ENCODE results near the gene COL4A2. TPM values are rescaled to one million over a fixed set of nuclear protein-coding genes. Genes with fewer than 3 reads are reported as not detected.

The COL4A2 gene
- total RNA-seq, 1 donor from 2014 or later = 159 TPM

GRCh38 chr13:110518226-110518525, 211.1 kb downstream of the COL4A2 start:
- peaks cover 3% of the 10 kb centered on the region for H3K27me3 Mint-ChIP-seq (ENCODE audit: low read depth)
- TF ChIP-seq CTCF (conservative IDR thresholded peaks at IDR 0.05) = no peak
- no peak overlapping the region for H3K27ac Mint-ChIP-seq (ENCODE audit: unreplicated experiment)
- H3K9me3 Mint-ChIP-seq = no peaks in the 10 kb centered on the region
- DNase-seq (ENCODE audit: low read depth, low spot score) = no peak
- H3K4me3 Mint-ChIP-seq = no peak overlapping the region
- peaks cover 12% of the 10 kb centered on the region for H3K36me3 Mint-ChIP-seq (ENCODE audit: low read depth)
- no peaks in the 10 kb centered on the region for H3K4me1 Mint-ChIP-seq

GRCh38 chr13:110518571-110518970, 211.5 kb downstream of the COL4A2 start:
- H3K36me3 Mint-ChIP-seq (ENCODE audit: low read depth) = peaks cover 12% of the 10 kb centered on the region
- H3K4me3 Mint-ChIP-seq = no peak overlapping the region
- TF ChIP-seq CTCF (conservative IDR thresholded peaks at IDR 0.05) = no peak
- DNase-seq (ENCODE audit: low read depth, low spot score) = no peak
- H3K27ac Mint-ChIP-seq (ENCODE audit: unreplicated experiment) = no peak overlapping the region
- H3K9me3 Mint-ChIP-seq = no peaks in the 10 kb centered on the region
- peaks cover 3% of the 10 kb centered on the region for H3K27me3 Mint-ChIP-seq (ENCODE audit: low read depth)
- H3K4me1 Mint-ChIP-seq = no peaks in the 10 kb centered on the region

- Mint-ChIP-seq H3K4me3 (no peak overlapping the region), H3K4me1 (no peaks in the 10 kb centered on the region), H3K36me3 (ENCODE audit: low read depth) (peaks cover 8% of the 10 kb centered on the region), H3K9me3 (no peaks in the 10 kb centered on the region), H3K27ac (ENCODE audit: unreplicated experiment) (no peak overlapping the region), H3K27me3 (ENCODE audit: low read depth) (peaks cover 3% of the 10 kb centered on the region)
- no peak for TF ChIP-seq CTCF (conservative IDR thresholded peaks at IDR 0.05)
- no peak for DNase-seq (ENCODE audit: low read depth, low spot score)
These were observed 212.0 kb downstream of the COL4A2 start for GRCh38 chr13:110519046-110519445.

- Mint-ChIP-seq H3K27me3 (ENCODE audit: low read depth) (peaks cover 6% of the 10 kb centered on the region), H3K4me3 (no peak overlapping the region), H3K36me3 (ENCODE audit: low read depth) (peaks cover 5% of the 10 kb centered on the region), H3K27ac (ENCODE audit: unreplicated experiment) (no peak overlapping the region), H3K4me1 (no peaks in the 10 kb centered on the region), H3K9me3 (no peaks in the 10 kb centered on the region)
- TF ChIP-seq CTCF (conservative IDR thresholded peaks at IDR 0.05) = no peak
- no peak for DNase-seq (ENCODE audit: low read depth, low spot score)
These were observed 212.4 kb downstream of the COL4A2 start for GRCh38 chr13:110519506-110519905.

GRCh38 chr13:110520431-110521295, 213.6 kb downstream of the COL4A2 start:
- Mint-ChIP-seq H3K27ac (ENCODE audit: unreplicated experiment) (no peak overlapping the region), H3K27me3 (ENCODE audit: low read depth) (peaks cover 14% of the 10 kb centered on the region), H3K4me1 (no peaks in the 10 kb centered on the region), H3K4me3 (no peak overlapping the region), H3K9me3 (no peaks in the 10 kb centered on the region), H3K36me3 (ENCODE audit: low read depth) (no peaks in the 10 kb centered on the region)
- no peak for DNase-seq (ENCODE audit: low read depth, low spot score)
- no peak for TF ChIP-seq CTCF (conservative IDR thresholded peaks at IDR 0.05)

Measured in neural crest cell (in vitro differentiated cells).